ENCODE measurements around the gene TMEM39A. TPM values are rescaled to one million over a fixed set of nuclear protein-coding genes. Genes with fewer than 3 reads are reported as not detected.

TMEM39A gene
- total and polyA plus RNA-seq, 10 of the 15 experiments (the other 5 are each of a cell fraction or from before 2014, with no cell fraction given) = 10.8 to 44.7 (median 33.2) TPM

DNA sequence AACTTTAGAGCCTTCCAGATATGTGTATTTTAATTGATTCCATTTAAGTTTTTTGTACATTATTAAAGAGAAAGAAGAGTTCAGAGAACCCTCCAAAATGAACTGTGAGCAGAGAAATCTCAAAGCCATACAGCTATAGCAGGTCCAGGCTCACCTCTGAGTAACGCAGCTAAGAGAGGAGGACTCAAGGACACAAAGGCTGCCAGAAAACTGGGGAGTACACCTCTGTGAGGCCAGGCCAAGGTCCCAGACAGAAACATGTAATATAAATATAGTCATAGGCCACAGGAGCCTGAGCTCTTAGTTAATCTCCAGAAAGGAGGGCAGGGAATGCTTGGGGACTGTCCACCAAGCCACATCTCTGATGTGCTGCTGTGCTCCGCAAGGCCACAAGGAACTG lies 66.5 kb downstream of the TMEM39A start:
- intact Hi-C loops (cut with micrococcal nuclease; ENCODE audit: unreplicated experiment) = no loop called here
- CTCF ChIA-PET = interaction anchor here (0.5 to 3.1 kb wide), 5 partner anchors 45 to 284 kb away, joined by 3 to 10 read pairs (median 3); no protein-coding TSS in a partner anchor
- no peak for TF ChIP-seq SP1 (IDR thresholded peaks at IDR 0.05; ENCODE audit: low read depth, low read length)
- no peak for TF ChIP-seq TCF7 (IDR thresholded peaks at IDR 0.05; ENCODE audit: borderline replicate concordance)
- TF ChIP-seq, protein P1, sequence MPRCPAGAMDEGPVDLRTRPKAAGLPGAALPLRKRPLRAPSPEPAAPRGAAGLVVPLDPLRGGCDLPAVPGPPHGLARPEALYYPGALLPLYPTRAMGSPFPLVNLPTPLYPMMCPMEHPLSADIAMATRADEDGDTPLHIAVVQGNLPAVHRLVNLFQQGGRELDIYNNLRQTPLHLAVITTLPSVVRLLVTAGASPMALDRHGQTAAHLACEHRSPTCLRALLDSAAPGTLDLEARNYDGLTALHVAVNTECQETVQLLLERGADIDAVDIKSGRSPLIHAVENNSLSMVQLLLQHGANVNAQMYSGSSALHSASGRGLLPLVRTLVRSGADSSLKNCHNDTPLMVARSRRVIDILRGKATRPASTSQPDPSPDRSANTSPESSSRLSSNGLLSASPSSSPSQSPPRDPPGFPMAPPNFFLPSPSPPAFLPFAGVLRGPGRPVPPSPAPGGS (IDR thresholded peaks at IDR 0.05; ENCODE audit: borderline replicate concordance, insufficient read depth, low read depth, low read length, poor library complexity, severe bottlenecking) = no peak
- TF ChIP-seq, protein P2, sequence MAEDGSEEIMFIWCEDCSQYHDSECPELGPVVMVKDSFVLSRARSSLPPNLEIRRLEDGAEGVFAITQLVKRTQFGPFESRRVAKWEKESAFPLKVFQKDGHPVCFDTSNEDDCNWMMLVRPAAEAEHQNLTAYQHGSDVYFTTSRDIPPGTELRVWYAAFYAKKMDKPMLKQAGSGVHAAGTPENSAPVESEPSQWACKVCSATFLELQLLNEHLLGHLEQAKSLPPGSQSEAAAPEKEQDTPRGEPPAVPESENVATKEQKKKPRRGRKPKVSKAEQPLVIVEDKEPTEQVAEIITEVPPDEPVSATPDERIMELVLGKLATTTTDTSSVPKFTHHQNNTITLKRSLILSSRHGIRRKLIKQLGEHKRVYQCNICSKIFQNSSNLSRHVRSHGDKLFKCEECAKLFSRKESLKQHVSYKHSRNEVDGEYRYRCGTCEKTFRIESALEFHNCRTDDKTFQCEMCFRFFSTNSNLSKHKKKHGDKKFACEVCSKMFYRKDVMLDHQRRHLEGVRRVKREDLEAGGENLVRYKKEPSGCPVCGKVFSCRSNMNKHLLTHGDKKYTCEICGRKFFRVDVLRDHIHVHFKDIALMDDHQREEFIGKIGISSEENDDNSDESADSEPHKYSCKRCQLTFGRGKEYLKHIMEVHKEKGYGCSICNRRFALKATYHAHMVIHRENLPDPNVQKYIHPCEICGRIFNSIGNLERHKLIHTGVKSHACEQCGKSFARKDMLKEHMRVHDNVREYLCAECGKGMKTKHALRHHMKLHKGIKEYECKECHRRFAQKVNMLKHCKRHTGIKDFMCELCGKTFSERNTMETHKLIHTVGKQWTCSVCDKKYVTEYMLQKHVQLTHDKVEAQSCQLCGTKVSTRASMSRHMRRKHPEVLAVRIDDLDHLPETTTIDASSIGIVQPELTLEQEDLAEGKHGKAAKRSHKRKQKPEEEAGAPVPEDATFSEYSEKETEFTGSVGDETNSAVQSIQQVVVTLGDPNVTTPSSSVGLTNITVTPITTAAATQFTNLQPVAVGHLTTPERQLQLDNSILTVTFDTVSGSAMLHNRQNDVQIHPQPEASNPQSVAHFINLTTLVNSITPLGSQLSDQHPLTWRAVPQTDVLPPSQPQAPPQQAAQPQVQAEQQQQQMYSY (CRISPR knock-in tag; IDR thresholded peaks at IDR 0.05) = no peak
- no peak for TF ChIP-seq CREM (IDR thresholded peaks at IDR 0.05; ENCODE audit: low read depth)
- no peak for TF ChIP-seq FOXK2 (IDR thresholded peaks at IDR 0.05)
- TF ChIP-seq POU2F2 (IDR thresholded peaks at IDR 0.05; ENCODE audit: borderline replicate concordance, low read depth, low read length) = no peak
- TF ChIP-seq, protein P3, sequence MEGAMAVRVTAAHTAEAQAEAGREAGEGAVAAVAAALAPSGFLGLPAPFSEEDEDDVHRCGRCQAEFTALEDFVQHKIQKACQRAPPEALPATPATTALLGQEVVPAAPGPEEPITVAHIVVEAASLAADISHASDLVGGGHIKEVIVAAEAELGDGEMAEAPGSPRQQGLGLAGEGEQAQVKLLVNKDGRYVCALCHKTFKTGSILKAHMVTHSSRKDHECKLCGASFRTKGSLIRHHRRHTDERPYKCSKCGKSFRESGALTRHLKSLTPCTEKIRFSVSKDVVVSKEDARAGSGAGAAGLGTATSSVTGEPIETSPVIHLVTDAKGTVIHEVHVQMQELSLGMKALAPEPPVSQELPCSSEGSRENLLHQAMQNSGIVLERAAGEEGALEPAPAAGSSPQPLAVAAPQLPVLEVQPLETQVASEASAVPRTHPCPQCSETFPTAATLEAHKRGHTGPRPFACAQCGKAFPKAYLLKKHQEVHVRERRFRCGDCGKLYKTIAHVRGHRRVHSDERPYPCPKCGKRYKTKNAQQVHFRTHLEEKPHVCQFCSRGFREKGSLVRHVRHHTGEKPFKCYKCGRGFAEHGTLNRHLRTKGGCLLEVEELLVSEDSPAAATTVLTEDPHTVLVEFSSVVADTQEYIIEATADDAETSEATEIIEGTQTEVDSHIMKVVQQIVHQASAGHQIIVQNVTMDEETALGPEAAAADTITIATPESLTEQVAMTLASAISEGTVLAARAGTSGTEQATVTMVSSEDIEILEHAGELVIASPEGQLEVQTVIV (IDR thresholded peaks at IDR 0.05; ENCODE audit: borderline replicate concordance, partially characterized antibody) = no peak
- TF ChIP-seq NR2F1 (conservative IDR thresholded peaks at IDR 0.05) = no peak
- no peak for TF ChIP-seq RELA (IDR thresholded peaks at IDR 0.05; ENCODE audit: borderline replicate concordance, partially characterized antibody)
- TF ChIP-seq SRF (IDR thresholded peaks at IDR 0.05; ENCODE audit: low read depth in 2 of 2, low read length in 2 of 2) = no peak
- TF ChIP-seq, protein P4, sequence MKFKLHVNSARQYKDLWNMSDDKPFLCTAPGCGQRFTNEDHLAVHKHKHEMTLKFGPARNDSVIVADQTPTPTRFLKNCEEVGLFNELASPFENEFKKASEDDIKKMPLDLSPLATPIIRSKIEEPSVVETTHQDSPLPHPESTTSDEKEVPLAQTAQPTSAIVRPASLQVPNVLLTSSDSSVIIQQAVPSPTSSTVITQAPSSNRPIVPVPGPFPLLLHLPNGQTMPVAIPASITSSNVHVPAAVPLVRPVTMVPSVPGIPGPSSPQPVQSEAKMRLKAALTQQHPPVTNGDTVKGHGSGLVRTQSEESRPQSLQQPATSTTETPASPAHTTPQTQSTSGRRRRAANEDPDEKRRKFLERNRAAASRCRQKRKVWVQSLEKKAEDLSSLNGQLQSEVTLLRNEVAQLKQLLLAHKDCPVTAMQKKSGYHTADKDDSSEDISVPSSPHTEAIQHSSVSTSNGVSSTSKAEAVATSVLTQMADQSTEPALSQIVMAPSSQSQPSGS (IDR thresholded peaks at IDR 0.05; ENCODE audit: low read length) = no peak
- no peak for TF ChIP-seq NFXL1 (IDR thresholded peaks at IDR 0.05; ENCODE audit: borderline replicate concordance)
- no peak for TF ChIP-seq TBL1XR1 (IDR thresholded peaks at IDR 0.05; ENCODE audit: low read depth, low read length)

More for the DNA sequence above, 66.5 kb downstream of the TMEM39A start:
- H4K20me1 ChIP-seq (ENCODE audit: control insufficient read depth, insufficient read depth) = no peaks in the 10 kb centered on the region
- H3K79me2 ChIP-seq (ENCODE audit: control insufficient read depth, insufficient read depth, low read length) = no peaks in the 10 kb centered on the region; the same call in 1 of the 2 replicates
- no peak overlapping the region for H3K27ac ChIP-seq (ENCODE audit: control insufficient read depth, insufficient read depth)
- no peak for FAIRE-seq
- no peaks in the 10 kb centered on the region for H3K27me3 ChIP-seq (replicated peaks in 1 of 2; ENCODE audit: control insufficient read depth in 2 of 2, insufficient read depth in 2 of 2, low read length in 1 of 2)
- no peak overlapping the region for H3K9ac ChIP-seq (ENCODE audit: control insufficient read depth, insufficient read depth, low read length)
- RAD21 ChIA-PET (ENCODE audit: unreplicated experiment) = interaction anchor here (1.1 to 2.4 kb wide), 2 partner anchors 24 to 105 kb away, joined by 3 to 6 read pairs; no protein-coding TSS in a partner anchor
- peaks cover 44% of the 10 kb centered on the region for H3K4me1 ChIP-seq (ENCODE audit: control insufficient read depth, insufficient read depth, low read length)
- no peak for DNase-seq (ENCODE audit: low read depth, low spot score)
- SMC1A ChIA-PET (ENCODE audit: uncharacterized antibody, unreplicated experiment) = interaction anchor here (0.9 to 1.7 kb wide), 6 partner anchors 26 to 154 kb away, joined by 3 to 4 read pairs (median 4); no protein-coding TSS in a partner anchor
- H3K36me3 ChIP-seq (ENCODE audit: control insufficient read depth in 2 of 2, insufficient read depth in 2 of 2, low read length in 1 of 2) = peaks cover 3 to 5% of the 10 kb centered on the region in 2 experiments
- no peaks in the 10 kb centered on the region; the same call in 1 of the 3 replicates for H3K9me3 ChIP-seq (replicated peaks; ENCODE audit: control insufficient read depth, insufficient read depth, low read length)
- H2AFZ ChIP-seq (ENCODE audit: control insufficient read depth, low read depth, low read length) = no peak overlapping the region
- in situ Hi-C loops (cut with MboI) = no loop called here
- peak overlapping the region; percentile 7; the same call in 1 of the 2 replicates for H3K4me2 ChIP-seq (ENCODE audit: control insufficient read depth, insufficient read depth)
- H3K4me3 ChIP-seq = no peak overlapping the region
- no TSS peak for BruUV-seq (replicated peaks)
- WGBS (ENCODE audit: insufficient coverage, insufficient replicate concordance, low lambda C conversion rate, missing lambda C conversion rate) = 100% methylated on average over 2 of the region's 2 CpGs
- POLR2A ChIA-PET = no interaction called here
- no peak for ATAC-seq

Measured in GM12878 (cell line).